PC-3 (cell line): Measurements from ENCODE around the gene UACA. TPM values are rescaled to one million over a fixed set of nuclear protein-coding genes. Genes with fewer than 3 reads are reported as not detected.

Experiments
- ATAC-seq: fragments of 200-7000 bp; cut with Tn5 transposase; 2 replicates; pipeline ENCODE4 v1.9.1; 2020; ENCODE audit warnings: mild to moderate bottlenecking, moderate library complexity
- BruUV-seq: library from RNA; stranded (reverse); fragments of 400-500 nt; replicated peaks from 2 replicates; lab custom pipeline; 2021; lab: Mats Ljungman, UMichigan
- CTCF ChIA-PET: fragments of 300-600 bp; sonication (Branson Sonifier 250); formaldehyde crosslinking; loops from one replicate; lab custom pipeline; 2022; ENCODE audit warnings: antibody characterized with exemption; lab: Charles Lee
- POLR2A ChIA-PET: fragments of 300-600 bp; sonication (Branson Sonifier 250); formaldehyde crosslinking; loops from one replicate; lab custom pipeline; 2022; ENCODE audit warnings: antibody characterized with exemption; ENCODE audit not compliant: unreplicated experiment; lab: Charles Lee
- DNase-seq: peaks from one replicate; pipeline ENCODE4 v3.0.0-alpha.2; 2015
- H2AFZ ChIP-seq: fragments of 300-600 bp; sonication (generic); 2 replicates; pipeline ENCODE4 v1.6.0; 2016; ENCODE audit warnings: antibody characterized with exemption, low read length
- H3F3A ChIP-seq: fragments of 300-600 bp; sonication (generic); one replicate; pipeline ENCODE4 v1.6.0; 2017; ENCODE audit warnings: antibody characterized with exemption, low read length, control low read depth, mild to moderate bottlenecking; ENCODE audit not compliant: unreplicated experiment
- H3K27ac ChIP-seq: fragments of 300-600 bp; sonication (generic); 2 replicates; pipeline ENCODE4 v1.5.1; 2016; ENCODE audit warnings: mild to moderate bottlenecking, low read length
- H3K27me3 ChIP-seq: fragments of 300-600 bp; sonication (generic); 2 replicates; pipeline ENCODE4 v1.6.1; 2016; ENCODE audit warnings: low read length, mixed read lengths
- H3K36me3 ChIP-seq: fragments of 300-600 bp; sonication (generic); 2 replicates; pipeline ENCODE4 v1.6.1; 2016; ENCODE audit warnings: low read depth, mixed run types, low read length, mixed read lengths
- H3K4me1 ChIP-seq: fragments of 300-600 bp; sonication (generic); 2 replicates; pipeline ENCODE4 v1.5.1; 2016; ENCODE audit warnings: low read length; ENCODE audit not compliant: insufficient read depth
- H3K4me2 ChIP-seq: fragments of 300-600 bp; sonication (generic); 2 replicates; pipeline ENCODE4 v1.6.0; 2016; ENCODE audit warnings: low read length
- H3K4me3 ChIP-seq: fragments of 300-600 bp; sonication (generic); 2 replicates; pipeline ENCODE4 v1.5.1; 2016; ENCODE audit warnings: mild to moderate bottlenecking, low read length, mixed read lengths
- H3K79me2 ChIP-seq: fragments of 300-600 bp; sonication (generic); 2 replicates; pipeline ENCODE4 v1.6.1; 2017; ENCODE audit warnings: low read length, mixed read lengths
- H3K9ac ChIP-seq: fragments of 300-600 bp; sonication (generic); 2 replicates; pipeline ENCODE4 v1.6.0; 2016; ENCODE audit warnings: mild to moderate bottlenecking, low read length
- H3K9me2 ChIP-seq: fragments of 300-600 bp; sonication (generic); replicated peaks from 2 replicates; pipeline ENCODE4 v1.6.1; 2016; ENCODE audit warnings: mixed run types, low read length, mixed read lengths
- H3K9me3 ChIP-seq: fragments of 300-600 bp; sonication (generic); 2 replicates; pipeline ENCODE4 v1.6.1; 2016; ENCODE audit warnings: low read length, mixed read lengths
- H4K20me1 ChIP-seq: fragments of 300-600 bp; sonication (generic); 2 replicates; pipeline ENCODE4 v1.6.1; 2016; ENCODE audit warnings: low read length, mixed read lengths
- CTCF ChIP-seq: fragments of 300-600 bp; sonication (generic); conservative IDR thresholded peaks from 2 replicates; pipeline ENCODE4 v1.5.1; 2017; ENCODE audit warnings: antibody characterized with exemption, low read depth, mild to moderate bottlenecking, low read length
- EZH2 ChIP-seq: fragments of 300-600 bp; sonication (generic); IDR thresholded peaks from one replicate; pipeline ENCODE4 v1.6.1; 2017; ENCODE audit warnings: antibody characterized with exemption, mild to moderate bottlenecking, low read length; ENCODE audit not compliant: unreplicated experiment
- EZH2phosphoT487 ChIP-seq: fragments of 300-600 bp; sonication (generic); IDR thresholded peaks from 2 replicates; pipeline ENCODE4 v1.6.1; 2018; ENCODE audit warnings: mild to moderate bottlenecking, antibody characterized with exemption, low read length, borderline replicate concordance
- intact Hi-C: fragments of 100-400 bp; cut with micrococcal nuclease; formaldehyde crosslinking; loops from 2 replicates; pipeline ENCODE4 v1.9.0; 2023
- total RNA-seq: library from RNA; depleted of rRNA; stranded (reverse); fragments of >200 nt; gene quantifications from 2 replicates; pipeline ENCODE4 v1.2.3, GENCODE V29; 2014

The UACA gene
- total RNA-seq, 1 experiment from 2014 or later, result 21.7 TPM

GRCh38 chr15:70768257-70768883 lies 5.0 kb upstream of the UACA start:
- no peaks in the 10 kb centered on the region for H3K27me3 ChIP-seq
- no peaks in the 10 kb centered on the region for H3F3A ChIP-seq
- no peak overlapping the region for H3K9ac ChIP-seq
- no peaks in the 10 kb centered on the region for H3K79me2 ChIP-seq
- H3K27ac ChIP-seq, result no peak overlapping the region
- H3K9me2 ChIP-seq, result no peaks in the 10 kb centered on the region
- DNase-seq, result no peak
- peaks cover 20% of the 10 kb centered on the region for H3K4me1 ChIP-seq
- no peak overlapping the region for H3K4me3 ChIP-seq
- TF ChIP-seq EZH2phosphoT487, result no peak
- no peak for TF ChIP-seq CTCF
- no peak for TF ChIP-seq EZH2
- intact Hi-C loops, result loop anchor here (10.0 kb wide), 1 partner anchor 106 kb away; no protein-coding TSS in a partner anchor
- ChIA-PET POLR2A (no interaction called here), CTCF (no interaction called here)
- no peaks in the 10 kb centered on the region for H4K20me1 ChIP-seq
- no peak for ATAC-seq
- no peak overlapping the region for H3K4me2 ChIP-seq
- H3K9me3 ChIP-seq, result no peaks in the 10 kb centered on the region
- BruUV-seq, result no TSS peak
- H2AFZ ChIP-seq, result no peak overlapping the region
- H3K36me3 ChIP-seq, result no peaks in the 10 kb centered on the region

- BruUV-seq, result no TSS peak
- no peak overlapping the region for H3K9ac ChIP-seq
- H3K27me3 ChIP-seq, result no peaks in the 10 kb centered on the region
- H2AFZ ChIP-seq, result no peak overlapping the region
- DNase-seq (no peak), ATAC-seq (no peak)
- no peaks in the 10 kb centered on the region for H3F3A ChIP-seq
- ChIA-PET CTCF (no interaction called here), POLR2A (no interaction called here)
- H3K36me3 ChIP-seq, result no peaks in the 10 kb centered on the region
- H3K9me2 ChIP-seq, result no peaks in the 10 kb centered on the region
- no peak for TF ChIP-seq CTCF
- TF ChIP-seq EZH2phosphoT487, result no peak
- no peak for TF ChIP-seq EZH2
- H3K79me2 ChIP-seq, result peaks cover 6% of the 10 kb centered on the region
- H3K4me2 ChIP-seq, result no peak overlapping the region
- peaks cover 20% of the 10 kb centered on the region for H3K4me1 ChIP-seq
- H3K27ac ChIP-seq, result no peak overlapping the region
- H3K4me3 ChIP-seq, result no peak overlapping the region
- no peaks in the 10 kb centered on the region for H4K20me1 ChIP-seq
- intact Hi-C loops, result loop anchor here (10.0 kb wide), 1 partner anchor 107 kb away; no protein-coding TSS in a partner anchor
- H3K9me3 ChIP-seq, result no peaks in the 10 kb centered on the region
These were observed 4.3 kb upstream of the UACA start for GRCh38 chr15:70767667-70768066.

- Histone ChIP-seq H3K9me2 (no peaks in the 10 kb centered on the region), H3K27ac (no peak overlapping the region), H3K4me2 (no peak overlapping the region), H4K20me1 (peaks cover 2% of the 10 kb centered on the region), H3K9me3 (no peaks in the 10 kb centered on the region), H3K4me3 (no peak overlapping the region), H3K79me2 (peaks cover 16% of the 10 kb centered on the region), H3K36me3 (no peaks in the 10 kb centered on the region), H3K4me1 (peaks cover 20% of the 10 kb centered on the region), H2AFZ (no peak overlapping the region), H3K9ac (no peak overlapping the region), H3F3A (no peaks in the 10 kb centered on the region), H3K27me3 (no peaks in the 10 kb centered on the region)
- no peak for TF ChIP-seq EZH2phosphoT487
- no peak for TF ChIP-seq CTCF
- TF ChIP-seq EZH2, result no peak
- ChIA-PET CTCF (no interaction called here), POLR2A (no interaction called here)
- ATAC-seq, result no peak
- intact Hi-C loops, result loop anchor here (10.0 kb wide), 1 partner anchor 108 kb away; no protein-coding TSS in a partner anchor
- no TSS peak for BruUV-seq
- DNase-seq, result no peak
These were observed 3.2 kb upstream of the UACA start for GRCh38 chr15:70766597-70766996.
